ENCODE results near the gene PRIMA1.
"Not testable (repeated sequence)": the region's sequence is repeated elsewhere in the genome, so short reads cannot be mapped to it uniquely, and the experiment has no call there.

The PRIMA1 gene, protein sequence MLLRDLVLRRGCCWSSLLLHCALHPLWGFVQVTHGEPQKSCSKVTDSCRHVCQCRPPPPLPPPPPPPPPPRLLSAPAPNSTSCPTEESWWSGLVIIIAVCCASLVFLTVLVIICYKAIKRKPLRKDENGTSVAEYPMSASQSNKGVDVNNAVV

DNA sequence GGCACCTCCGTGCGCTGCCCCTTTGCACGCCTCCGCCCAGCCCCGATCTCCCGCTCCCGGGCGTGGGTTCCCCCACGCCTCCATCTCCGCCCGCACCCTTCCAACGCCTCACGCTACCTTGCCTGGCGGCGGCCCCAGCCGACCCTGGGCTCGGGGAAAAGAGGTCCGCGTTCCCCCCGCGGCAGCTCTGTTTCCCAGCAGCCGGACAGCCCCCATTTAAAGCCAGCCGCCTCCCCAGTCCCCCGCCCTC lies at the start of gene PRIMA1:
Gene PRIMA1 (minus strand): TSS at position 193 of the 250 bp plus-strand sequence. CDS start 767 bp downstream, outside the sequence.
- no peak for DNase-seq (ENCODE audit: low spot score)

DNA sequence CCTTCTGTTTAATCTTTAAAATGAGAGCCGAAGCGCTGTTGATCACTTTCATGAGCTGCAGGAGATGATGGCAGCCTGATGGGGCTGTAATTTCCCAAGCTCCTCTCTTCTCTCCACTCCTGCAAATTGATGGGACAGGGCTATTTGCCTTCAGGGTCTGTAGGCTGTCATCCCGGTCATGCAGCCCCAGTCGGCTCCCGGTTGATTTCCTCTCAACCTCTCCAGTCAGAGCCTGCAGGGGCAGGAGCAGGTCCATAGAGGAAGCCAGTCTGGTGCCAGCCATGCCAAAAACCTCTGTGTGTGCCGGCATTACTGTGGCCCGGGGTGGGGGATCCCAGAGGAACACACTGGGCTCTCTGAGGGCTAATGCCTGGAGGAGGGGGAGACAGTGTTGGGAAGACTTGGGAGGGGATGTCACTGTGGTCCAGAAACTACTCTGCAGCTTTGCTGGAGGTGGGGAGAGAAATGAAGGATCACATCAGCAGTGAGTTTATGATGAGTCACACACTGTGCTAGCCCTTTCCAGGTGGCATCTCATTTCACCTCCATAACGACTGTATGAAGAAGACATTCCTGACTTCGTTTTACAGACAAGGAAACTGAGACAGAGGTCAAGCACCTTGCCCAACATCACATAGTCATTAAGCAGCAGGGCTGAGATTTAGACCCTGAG lies 46.5 kb upstream of the PRIMA1 start:
- no peak for DNase-seq (ENCODE audit: low spot score)

DNA sequence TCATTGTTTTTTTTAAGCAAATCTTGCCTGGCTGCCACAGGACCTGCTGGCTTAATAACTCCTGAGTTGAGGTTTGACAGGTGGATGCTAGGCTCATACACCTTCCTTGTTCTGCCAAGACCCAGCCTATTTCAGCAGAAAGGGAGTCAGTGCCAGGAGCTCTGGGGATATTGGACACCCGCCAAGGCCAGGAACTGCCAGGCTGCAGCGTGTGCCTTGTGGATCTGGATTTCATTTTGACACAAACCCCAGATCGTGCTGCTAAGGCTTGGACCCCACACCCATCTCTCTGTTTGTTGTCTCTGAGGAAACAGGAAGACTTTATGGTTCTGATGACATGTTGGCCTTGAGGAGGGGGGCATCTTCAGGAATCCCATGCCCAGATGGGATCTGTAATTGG lies 44.4 kb upstream of the PRIMA1 start:
- no peak for DNase-seq (ENCODE audit: low spot score)

DNA sequence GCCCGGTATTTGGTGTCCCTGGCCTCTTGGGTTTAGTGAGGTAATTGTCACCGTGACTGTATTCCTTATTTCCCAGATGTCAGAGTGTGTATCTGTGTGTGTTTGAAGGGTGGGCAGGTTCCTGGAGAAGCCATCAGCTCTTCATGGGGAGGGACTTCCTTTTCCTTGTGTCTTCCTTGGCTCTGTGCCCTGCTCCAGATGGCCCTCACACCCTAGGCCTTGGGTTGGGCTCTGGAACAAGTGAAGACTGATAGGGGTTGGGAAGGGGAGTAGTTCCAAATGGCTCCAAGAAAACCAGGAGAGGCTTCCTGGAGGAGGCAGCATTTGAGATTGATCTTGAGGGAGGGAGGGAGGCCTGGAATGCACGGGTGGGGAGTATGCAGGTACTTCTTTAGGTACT lies 43.8 kb upstream of the PRIMA1 start:
- DNase-seq (ENCODE audit: low spot score), result no peak

DNA sequence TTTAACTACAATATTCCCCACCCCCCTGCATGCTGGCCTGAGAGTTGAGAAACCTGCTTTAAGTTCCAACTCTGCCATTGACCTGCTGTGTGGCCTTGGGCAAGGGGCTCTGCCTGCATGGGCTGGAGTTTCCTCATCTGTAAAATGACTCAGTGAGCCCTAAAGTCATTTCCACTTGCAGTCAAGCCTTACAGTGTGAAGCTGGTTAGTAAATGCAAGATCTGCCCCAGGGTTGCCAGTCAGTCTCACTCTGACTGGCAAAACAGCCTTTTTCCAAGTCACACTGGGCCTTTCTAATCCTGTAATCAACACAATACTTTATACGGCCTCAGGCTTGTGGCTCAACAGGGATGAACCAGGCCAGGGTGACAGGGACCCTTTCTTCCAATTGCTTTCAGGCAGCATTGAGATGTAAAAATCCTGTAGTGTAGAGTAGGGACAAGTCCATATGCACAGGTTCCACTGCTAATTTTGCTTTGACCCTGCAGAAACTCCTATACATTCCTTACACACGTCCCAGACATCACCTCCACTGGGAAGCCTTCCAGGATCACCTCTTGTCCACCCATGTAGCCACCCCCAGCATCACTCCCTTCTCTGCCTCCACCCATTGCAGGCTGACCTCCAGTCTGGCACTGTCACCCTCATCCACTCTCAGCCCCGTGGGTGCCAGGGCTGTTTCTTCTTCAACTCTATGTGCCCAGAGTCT lies 42.6 kb upstream of the PRIMA1 start:
- no peak for DNase-seq (ENCODE audit: low spot score)

DNA sequence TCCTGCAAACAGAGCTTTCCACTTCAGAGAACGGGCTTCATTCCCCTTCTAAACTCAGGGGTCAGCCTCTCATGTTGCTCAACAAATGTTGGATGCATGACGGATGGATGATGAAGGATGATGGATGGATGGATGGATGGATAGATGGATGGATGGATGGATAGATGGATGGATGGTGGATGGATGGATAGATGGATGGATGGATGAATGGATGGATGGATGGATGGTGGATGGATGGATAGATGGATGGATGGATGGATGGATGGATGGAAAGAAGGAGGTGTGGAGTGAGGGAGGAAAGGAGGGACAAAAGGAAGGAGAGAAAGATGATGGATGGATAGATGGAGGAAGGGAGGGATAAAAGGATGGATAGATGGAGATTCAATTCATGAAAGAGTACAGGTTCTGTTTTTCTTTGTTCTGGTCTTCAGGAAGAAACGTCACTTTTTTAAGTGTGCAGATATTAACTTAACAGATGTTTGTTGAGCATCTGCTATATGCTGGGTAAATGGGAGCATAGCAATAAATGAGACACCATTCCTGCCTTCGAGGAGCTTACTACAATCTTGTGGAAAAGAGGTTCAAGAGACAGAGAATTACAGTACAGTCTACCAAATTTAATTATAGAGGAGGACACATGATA lies 41.7 kb upstream of the PRIMA1 start:
- DNase-seq (ENCODE audit: low spot score), result no peak

DNA sequence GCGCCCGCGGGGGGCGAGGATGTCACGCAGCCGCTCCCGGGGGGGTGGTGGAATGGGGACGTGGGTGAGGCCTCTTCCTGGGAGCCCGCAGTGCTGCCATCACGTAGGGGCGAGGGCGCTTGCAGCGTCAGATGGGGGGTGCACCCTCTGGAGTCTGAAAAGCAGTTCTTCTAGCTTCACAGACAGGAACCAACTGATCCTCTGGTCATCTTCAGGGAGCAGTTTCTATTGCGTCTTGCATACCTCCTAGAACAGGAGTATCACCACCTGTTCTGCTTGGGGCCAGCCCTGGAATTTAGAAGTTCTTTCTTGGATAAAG lies 36.9 kb upstream of the PRIMA1 start:
- DNase-seq (ENCODE audit: low spot score), result no peak

DNA sequence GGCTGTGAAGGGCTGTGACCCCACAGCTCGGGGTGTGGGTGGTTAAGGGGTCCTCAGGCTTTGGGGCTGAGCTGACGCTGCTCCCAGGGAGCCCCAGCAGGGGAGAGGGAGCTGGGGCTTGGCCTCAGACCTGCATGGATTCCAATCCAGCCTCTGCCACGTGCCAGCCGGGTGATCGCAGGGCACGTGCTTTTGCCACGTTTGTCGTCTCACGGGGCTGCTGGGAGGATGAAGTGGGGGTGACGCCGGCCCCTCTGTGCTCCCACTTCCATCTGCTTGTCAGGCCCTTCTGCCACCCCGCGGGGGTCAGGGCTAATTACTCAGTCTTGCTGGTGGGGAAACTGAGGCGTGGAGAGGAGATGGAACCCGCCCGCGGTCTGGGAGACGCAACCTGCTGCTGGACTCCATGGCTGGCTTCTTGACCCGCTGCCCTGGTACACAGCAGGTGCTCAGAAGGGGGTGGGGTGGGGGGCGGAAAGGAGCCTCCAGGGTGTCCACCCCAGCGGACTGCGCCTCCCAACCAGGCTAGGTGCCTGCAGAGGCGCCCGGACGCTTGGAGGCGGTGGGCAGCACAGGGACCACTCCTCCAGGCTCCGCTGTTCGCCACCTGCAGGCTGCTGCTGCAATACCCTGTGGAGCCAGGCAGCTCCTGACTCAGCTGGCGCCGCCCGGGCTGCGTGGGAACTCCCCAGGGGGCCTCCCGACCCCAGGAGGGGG lies 36.4 kb upstream of the PRIMA1 start:
- no peak for DNase-seq (ENCODE audit: low spot score)

DNA sequence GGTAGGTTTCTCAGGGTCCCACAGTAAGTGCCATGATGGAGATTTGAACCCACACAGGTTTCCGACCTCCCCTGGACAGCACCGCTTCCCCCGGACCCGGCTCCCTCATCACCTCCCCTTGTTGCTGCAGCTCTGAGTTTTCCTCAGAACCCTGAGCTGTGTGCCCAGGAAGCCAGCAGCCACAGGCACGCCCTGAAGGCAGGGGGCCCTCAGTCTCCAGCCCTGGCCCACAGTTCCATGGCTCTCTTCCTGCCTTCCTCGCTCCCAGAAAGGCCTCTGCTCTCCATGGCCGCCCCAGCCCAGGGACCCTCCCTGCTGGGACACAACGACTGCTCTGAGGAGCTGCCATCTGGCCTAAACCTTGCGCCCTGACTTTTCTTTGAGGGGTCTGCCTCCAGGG lies 35.8 kb upstream of the PRIMA1 start:
- DNase-seq (ENCODE audit: low spot score), result no peak

DNA sequence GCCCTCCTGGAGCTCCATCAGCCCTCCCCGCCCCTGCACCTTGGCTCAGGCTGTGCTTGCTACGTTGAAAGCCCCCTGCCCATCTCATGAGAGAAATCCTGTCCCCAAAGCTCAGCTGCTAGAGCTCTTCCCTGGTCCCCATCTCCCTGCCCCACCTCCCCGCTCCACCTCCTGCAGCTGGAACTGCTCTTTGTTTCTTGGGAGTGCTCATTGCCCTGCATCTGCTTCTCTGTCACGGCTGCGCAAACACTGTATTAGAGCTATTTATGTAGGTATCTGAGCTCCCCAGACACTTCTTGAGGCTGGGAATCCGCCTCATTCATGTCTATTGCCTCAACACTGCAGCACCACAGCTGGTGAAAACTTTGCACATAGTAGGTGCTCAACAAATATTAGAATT lies 32.8 kb upstream of the PRIMA1 start:
- DNase-seq (ENCODE audit: low spot score), result no peak

DNA sequence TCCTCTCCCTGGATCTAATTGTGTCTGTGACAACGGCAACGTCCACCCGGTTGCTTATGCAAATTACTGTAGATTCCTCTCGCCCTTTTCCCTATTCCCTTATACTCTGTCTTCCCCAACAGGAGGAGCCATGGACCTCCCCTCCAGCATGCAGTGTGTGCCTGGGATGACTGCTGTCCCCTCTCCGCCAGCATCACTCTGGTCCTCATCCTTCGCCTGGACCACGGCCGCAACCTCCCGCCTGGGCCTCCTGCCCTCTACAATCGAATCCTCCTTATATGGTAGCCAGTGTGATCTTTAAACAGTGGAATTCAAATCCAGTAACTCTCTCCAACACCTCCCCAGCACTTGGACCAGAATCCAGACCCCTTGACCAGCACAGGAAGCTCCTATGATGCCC lies 30.6 kb upstream of the PRIMA1 start:
- DNase-seq (ENCODE audit: low spot score), result no peak

DNA sequence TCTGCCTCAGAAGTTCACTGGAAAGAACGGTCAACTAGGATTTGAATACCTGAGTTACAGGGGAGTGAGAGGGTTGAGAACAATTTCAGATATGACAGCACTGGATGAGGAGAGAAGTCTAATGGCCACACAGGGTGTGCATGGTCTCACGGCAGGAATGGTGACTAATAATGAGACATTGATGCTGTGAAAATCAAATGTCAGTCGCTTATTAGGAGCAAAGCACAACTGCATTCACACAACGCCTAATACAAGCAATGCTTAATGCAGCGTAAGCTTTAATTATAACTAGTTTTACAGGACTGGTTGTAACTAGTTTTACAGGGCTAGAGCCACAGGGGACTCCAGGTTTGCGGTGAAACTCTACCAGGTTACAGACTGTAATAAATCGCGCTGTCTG lies 23.4 kb upstream of the PRIMA1 start:
- no peak for DNase-seq (ENCODE audit: low spot score)

DNA sequence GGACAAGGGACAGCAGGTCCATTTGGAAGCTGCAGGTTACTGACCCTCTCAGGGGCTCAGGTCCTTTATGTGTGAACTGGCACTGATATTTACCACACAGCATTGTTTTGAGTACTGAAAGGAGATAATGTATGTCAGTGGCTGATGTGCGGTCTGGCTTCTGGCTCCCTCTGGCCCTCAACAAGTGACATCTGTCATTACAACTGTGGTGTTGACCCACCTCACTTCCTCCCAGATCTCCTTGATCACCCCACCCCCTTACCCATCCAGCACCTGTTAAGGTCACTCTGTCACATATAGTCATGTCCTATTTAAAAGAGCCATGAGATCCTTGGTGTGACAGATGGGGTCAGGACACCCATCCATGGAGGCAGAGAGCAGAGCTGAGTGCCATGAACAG lies 22.7 kb upstream of the PRIMA1 start:
- no peak for DNase-seq (ENCODE audit: low spot score)

DNA sequence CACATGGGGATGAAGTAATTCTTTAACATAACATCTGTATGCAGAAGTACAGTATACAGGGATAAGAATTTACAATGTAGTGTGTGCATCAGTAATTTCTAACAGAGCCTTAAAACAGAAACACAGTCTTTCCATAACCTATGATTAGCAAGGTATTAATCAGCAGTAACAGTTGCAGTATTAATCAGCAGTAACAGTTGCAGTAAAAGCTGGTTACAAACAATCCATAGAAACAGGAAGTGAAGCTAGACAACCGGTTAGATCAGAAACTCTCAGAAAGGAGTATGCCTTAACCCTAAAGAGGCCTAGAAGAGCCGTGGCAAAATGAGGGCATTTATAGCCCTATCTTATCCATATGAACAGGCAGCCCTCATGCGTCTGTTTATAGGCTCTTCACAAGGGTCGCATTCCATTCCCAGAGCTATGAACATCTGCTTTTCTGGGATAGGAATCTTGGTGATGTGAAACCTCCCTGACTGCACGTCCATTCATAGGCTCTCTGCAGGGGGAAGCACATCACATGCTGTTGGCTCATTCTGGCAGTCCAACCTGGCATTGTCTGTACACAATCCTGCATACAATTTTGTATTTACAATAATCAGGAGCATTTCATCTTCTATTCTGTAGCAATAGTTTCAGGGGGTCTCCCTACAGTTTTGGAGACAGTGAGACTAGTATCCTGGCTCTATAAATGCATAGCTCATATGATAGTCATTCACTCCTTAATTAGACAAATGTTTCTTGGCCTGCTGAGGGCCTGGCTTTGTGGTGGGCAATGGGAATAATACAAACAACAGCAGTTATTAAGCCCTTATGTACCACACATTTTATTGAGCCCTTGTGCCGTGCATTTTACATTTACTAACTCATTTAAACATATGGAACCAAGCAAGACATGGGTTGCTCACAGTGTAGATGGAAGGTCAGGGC lies 21.5 kb upstream of the PRIMA1 start:
- DNase-seq (ENCODE audit: low spot score), result not testable (repeated sequence)

DNA sequence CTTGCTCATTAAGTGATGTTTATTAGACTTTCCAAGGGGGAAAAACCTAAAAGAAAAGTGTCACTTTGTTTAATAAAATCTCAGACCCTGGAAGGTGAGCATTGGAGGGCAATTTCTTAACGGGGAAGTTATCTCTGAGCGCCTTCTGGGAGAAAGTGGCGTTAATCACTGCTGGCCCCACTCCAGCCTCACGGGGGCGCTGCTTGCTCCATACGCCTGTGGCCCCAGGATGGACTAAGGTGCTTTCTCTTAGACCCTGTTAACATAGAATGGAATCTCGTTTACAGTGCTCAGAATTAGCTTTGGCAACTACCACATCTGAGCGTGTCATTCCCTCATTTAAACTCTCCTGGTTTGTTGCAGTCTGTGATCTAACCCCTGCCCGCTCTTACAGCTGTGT lies 16.4 kb upstream of the PRIMA1 start:
- no peak for DNase-seq (ENCODE audit: low spot score)

DNA sequence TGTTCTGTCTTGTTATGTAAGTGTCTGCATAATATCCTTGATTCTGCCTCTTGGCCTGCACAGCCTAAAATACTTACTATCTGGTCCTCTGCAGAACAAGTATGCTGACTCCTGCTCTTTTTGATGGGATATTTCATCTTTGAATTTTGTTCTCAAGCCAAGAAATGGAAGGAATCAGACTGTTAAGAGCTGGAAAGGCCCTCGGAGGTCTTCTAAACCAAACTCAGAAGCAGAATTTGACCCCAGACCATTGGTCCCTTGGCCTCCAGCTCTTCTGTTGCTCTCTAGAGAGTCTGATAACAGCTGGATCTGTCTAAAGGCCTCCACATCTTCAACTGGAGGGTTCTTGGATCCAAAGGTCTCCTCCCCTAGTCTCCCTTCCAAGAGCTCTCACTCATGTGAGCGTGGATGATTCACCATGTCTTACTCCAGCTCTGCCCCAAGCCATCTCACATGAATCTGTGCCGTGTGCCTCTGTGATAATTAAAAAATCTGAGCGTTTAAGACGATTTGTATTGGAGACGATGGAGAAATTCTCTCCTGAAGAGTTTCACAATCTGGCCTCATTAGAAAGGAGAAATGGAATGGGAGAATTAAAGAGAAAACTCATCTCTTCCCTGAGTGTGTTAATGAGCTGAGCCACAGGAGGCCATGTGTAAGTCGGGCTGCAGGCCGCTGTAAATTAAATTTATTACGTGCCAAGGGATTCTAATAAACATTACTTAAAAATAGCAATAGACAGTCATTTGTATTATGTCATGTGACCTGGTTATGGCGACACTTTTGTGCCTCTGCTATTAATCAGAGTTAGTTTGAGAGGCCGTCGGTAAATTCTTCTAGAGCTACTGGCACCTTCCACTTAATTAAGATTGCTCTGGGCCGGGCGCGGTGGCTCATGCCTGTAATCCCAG lies 15.4 kb upstream of the PRIMA1 start:
- no peak for DNase-seq (ENCODE audit: low spot score)

DNA sequence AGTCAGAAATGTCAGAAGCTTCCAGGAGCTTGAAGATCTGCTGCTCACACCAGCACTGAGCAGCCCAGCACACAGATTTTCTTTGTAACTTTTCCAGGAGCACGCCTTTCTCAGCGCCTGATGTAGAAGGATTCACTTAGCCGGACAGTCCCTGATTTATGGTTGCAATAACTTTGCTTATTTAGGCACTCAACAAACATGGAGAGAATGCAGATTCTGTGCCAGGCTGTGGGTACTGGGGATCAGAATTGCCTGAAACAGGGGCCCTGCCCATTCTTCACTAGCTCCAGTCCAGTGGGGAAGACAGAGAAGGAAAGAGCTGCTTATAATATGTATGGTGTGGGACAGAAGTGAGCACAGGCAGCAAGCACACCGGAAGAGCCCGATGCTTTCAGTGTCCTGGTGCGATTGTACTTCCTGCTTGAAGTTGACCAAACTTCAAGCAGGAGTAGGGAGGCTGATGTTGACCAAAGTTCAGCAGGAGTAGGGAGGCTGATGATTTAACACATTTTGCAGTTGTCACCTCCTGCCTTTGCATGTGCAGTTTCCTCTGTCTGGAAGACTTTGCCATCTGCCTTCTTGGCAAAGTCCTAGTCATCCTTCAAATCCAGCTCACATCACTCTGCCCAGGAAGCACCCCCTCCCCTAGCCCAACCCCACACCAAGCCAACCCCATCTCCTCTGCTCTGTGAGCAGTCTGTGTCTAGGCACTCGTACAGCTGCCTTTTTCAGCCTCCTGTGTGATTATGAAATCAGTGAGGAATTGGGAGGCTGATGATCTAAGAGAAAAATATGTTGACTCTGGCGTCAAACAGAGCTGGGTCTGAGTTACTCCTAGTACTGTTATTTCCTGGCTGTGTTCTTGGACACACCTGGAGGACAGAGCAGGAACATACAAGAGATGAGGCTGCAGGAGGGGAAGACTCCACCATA lies 12.0 kb upstream of the PRIMA1 start:
- no peak for DNase-seq (ENCODE audit: low spot score)

DNA sequence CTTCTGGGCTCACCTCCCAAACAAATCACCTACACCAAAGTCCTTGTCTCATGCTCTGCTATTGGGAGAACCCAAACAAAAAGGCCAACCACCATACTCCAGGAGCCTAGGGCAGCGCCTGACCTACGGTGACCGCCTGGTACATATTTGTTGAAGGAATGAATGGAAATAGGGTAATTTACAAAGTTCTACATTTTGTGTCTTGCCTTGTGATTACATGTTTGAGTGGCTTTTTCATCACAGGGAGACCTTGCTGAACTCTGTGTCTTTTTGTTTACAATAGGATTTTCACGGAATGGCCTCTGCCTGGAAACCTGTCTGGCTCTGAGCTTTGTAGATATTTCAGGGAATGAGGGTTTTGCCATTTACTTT lies 11.3 kb upstream of the PRIMA1 start:
- DNase-seq (ENCODE audit: low spot score), result no peak

DNA sequence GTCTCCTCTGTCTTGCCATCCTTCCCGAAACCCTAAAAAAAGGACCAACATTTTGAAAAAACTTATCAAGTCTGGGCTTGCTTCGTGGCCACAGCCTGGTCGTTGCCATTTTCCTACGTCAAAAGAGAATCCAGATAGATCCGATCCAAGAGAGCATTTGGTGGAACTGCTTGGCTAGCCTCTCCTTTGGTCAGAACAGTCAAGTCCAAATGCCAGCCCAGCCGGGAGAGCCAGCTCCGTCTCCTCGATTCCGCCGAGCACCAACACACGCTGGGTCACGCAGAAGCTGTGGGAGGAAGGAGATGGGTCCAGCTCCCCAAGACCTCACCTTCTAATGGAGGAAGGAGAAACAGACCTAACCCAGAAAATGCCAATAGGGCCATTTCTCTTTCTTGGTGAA lies 9.3 kb upstream of the PRIMA1 start:
- no peak for DNase-seq (ENCODE audit: low spot score)

DNA sequence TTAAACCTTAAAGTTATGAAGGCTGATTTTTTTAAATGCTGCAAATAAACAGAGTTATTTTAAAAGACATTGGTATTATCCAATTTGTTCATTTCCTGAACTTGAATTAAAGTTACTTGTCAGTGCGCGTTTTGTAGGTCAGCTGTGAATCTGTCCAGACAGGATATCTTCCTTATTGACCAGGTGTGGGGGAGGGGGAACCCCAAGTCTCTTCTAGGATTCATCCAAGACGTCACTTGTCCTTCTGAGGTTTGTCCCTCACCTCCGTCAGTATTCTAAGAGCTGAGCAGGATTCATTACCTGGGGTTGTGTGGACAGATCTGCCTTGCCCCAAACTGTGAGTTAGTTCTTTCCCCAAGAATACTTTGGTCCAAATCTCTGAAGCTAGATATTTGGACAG lies 8.8 kb upstream of the PRIMA1 start:
- DNase-seq (ENCODE audit: low spot score), result no peak
